SW480 (cell line): ENCODE measurements around the gene PLK4.
A peak's percentile ranks its signal among the peaks of the same experiment; 100 is the strongest.
"Not testable (repeated sequence)": the region's sequence is repeated elsewhere in the genome, so short reads cannot be mapped to it uniquely, and the experiment has no call there.

Experiments used
- DNase-seq: peaks from one replicate; pipeline ENCODE4 v3.0.0-alpha.2; 2016; ENCODE audit warnings: low spot score

Gene PLK4

DNA sequence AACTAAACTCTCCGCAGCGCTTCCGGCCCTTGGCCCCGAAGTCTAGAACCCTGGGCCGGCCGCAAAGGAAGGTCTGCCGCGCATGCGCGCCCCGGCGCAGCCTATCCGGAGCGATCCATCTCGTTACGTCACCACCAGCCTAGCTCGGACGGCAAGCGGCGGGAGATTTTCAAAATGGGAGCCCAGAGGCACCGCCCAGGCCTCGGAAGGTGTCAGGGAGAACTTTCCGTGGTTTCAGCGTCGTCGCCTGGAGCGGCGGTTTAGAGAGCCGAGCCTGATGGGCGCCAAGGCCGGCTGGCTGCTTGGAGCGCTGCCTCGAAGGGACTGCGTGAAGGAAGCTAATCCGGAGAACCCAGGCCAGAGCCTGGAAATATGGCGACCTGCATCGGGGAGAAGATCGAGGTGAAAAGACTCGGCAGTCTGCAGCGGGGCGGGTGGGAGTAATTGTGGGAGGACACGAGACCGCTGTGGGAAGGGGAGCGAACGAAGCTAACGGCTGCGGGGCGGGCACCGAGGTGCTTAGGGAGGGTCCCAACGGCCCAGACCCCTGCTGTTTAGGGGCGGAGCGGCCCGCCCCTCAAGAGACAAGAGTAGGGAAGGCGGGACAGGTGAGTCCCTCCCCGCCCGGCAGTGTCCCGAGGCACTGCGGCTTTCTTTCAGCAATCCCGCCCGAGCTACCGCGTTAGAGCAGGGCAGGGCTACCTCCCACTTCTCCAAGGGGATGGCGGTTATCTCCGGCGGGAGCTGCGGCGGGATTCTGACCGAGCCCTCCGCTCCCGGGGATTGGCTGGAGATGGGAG is at the start of gene PLK4:
TSS of gene PLK4 (plus strand) at position 131 of the 800 bp plus-strand sequence. CDS start at position 373, 242 bp downstream.
- DNase-seq: peak; percentile 85

DNA sequence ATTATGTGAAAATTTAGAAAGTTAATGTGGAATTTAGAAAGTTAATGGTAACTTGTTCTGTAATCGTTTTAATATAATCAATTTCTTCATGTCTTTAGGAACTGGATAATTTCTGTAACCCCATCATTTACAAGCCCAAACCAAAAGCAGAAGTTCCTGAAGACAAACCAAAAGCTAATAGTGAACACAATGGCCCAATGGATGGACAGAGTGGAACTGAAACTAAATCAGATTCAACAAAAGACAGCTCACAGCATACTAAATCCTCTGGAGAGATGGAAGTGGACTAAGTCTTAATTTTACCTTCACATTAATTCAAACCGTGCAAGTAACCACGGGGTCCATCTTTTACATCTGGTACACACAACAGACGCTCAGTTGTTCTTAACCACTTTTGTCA is 48.1 kb upstream of the PLK4 start:
- no peak for DNase-seq

DNA sequence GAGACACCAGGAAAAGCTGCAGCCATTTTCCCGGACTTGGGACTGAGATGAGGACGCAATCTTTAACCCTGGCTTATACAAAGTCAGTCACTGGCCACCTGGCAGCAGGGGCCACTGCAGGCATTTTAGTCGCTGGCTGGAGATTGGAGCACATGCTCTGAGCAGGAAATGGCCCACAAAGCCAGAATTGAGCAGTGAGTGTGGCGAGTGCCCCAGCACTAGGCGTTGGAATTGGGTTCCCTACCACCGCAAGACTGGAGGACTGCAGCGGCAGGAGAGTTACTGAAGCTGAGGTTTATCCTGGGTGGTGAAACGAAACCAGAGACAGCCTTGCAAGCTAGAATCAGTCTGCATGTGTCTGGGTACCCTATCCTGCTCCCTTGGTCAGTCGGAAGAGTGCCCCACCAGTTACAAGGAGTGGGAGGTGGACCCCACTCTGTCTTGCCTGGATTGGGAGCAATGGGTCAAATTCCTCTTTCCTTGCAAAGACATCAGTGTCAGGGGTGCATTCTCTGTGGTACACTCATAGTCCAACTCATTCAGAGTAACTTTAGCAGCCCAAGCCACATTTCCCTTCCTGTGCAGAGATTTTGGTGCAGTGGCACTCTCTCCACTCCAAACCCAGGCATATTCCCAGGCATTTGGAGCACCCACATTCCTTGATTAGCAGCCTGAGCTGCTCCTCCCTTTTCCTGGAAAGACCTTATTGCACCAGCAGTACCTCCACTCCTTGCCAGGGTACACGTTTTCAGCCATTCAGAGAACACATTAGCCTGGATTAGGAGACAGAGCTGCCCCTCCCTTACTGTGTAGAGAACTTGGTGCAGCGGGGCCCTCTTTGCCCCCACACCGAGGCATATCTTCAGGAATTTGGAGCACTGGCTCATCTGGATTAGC is 36.7 kb upstream of the PLK4 start:
- DNase-seq: no peak

DNA sequence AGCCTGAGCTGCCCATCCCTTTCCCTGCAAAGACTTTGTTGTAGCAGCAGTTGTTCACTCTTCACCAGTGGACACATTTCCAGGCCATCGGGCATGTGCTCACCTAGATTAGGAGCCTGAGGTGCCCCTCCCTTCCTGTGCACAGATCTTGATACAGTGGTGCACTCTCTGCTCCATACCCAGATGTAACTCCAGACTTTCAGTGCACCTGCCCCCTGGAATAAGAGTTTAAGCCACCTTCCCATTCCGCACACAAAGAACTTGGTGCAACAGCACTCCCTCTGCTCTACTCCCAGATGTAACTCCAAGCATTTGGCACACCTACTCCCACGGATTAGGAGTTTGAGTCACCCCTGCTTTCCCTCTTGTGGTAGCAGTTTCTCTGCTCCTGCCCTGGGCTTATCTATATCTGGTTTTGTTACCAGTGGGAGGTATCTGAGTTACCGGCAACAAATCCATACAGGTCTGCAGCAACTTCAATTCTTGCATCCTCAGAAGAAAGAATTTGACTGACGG is 36.0 kb upstream of the PLK4 start:
- no peak for DNase-seq

DNA sequence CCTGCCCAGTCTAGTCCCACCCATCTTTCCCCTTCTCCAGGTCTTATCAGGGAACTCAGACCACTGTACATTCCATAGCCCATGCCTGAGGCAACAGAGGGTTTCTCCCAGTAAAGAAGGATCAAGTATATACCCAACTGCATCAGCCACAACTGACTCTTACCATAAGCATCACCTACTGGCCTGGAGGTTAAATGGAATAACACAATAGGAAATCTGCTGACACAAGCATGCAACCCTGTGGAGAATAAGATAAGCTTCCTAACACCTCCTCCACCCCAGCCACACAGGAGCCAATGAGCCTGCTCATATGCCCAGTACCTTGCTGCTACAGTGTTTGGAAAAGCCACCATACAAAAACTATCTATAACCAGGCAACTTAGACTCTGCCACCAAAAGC is 34.6 kb upstream of the PLK4 start:
- no peak for DNase-seq

DNA sequence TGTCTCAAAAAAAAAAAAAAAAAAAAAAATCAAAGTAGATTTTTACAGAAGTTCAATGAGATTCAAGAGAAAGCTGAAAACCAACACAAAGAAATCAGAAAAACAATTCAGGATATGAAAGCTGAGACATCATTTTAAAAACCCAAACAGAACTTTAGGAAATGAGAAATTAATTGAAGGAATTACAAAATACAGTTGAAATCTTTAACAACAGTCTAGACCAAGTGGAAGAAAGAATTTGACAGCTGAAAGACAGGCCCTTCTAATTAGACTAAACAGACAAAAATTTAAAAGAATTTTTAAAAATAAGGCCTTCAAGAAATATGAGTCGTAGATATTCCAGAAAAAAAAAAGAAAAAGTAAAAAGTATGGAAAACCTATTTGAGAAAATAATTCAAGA is 33.9 kb upstream of the PLK4 start:
- no peak for DNase-seq

DNA sequence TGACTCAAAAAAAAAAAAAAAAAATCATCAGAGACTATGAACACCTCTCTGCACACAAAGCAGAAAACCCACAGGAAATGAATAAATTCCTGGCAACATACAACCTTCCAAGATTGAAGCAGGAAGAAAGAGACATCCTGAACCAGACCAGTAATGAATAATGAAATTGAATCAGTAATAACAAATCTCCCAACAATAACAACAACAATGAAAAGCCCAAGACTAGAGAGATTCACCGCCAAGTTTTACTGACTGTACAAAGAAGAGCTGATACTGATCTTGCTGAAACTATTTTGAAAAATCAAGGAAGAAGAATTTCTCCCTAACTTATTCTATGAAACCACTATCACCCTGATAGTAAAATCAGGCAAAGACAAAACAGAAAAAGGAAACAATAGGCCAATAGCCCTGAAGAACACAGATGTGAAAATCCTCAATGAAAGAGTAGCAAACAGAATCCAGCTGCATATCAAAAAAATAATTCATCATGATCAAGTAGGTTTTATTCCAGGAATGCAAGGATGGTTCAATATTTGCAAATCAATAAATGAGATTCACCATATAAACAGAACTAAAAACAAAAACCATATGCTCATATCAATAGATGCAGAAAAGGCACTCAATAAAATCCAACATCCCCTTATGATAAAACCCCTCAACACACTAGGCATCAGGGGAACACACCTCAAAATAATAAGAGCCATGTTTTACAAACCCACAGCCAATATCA is 31.0 kb upstream of the PLK4 start:
- no peak for DNase-seq

DNA sequence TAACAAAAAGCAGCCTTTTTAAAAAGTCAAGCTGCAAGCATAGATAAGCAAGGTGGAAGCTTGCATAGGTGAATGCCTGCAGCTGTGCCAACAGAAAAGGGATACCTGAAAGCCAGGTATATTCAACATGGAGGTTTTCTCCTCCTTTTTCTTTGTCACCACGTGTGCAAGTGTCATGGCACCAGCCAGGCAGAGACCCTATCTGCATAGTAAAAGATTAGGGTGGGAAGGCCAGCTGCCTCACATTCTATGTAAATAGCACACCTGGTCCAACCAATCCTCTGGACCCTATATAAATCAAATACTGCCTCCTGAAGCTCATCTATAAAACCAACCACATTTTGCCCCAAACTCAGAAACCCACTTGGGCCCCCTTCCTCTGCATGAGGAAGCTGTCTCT is 28.0 kb upstream of the PLK4 start:
- no peak for DNase-seq

DNA sequence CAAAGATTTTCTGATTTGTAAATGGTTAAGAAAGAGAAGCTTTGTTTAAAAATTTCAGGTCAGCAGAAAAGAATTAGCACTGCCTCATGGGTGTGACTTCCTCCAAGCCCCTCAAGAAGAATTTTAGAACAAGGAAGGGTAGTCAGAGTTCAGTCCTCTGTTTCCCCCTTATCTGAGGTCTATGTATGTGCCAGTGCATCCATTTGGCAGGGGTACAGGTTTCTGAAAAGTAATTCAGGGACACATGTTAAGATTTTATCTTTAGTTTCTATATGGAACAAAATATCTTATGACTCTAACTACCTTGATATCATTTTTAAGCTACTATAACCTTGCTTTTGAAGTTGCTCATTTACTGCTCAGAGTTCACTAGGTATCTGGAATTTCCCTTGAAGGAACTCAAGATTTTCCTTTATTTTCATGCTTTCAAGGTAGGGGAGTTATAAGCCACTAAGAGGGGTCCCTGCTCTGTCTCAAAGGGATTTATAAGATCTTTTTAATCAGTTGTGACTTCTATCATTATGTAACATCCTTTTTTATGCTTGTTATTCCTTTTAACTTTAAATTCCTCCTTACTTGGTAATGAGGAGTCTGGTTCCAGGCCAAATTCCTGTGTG is 24.4 kb upstream of the PLK4 start:
- DNase-seq: no peak

DNA sequence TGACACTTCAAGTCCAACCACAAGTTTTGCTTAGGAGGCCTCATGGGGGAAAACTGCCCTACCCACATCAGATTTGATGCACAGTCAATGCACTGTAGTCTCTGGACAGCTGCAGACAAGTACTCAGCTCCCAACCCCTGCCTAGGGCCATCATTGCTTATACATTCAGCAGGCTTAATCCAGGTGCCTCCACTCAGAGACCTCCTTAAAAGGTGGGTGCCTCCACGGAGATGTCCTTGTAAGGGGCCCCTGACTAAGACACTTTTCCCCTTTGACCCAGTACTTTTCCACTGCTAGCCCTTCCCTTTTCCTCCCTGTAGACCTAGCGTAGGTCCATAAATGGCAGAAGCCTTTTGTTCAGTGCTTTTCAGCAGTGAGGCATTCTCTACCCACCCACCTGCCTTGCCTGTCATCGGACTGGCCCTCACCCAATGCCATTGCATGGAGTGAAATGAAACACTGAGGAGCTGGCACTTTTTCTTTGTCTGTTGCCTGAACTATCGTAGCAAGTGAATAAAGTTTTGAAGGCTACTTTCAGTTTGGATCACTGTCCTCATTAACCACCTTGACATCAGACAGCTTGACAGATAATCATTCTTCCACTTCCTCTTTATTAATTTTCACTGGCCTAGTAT is 23.8 kb upstream of the PLK4 start:
- DNase-seq: no peak

DNA sequence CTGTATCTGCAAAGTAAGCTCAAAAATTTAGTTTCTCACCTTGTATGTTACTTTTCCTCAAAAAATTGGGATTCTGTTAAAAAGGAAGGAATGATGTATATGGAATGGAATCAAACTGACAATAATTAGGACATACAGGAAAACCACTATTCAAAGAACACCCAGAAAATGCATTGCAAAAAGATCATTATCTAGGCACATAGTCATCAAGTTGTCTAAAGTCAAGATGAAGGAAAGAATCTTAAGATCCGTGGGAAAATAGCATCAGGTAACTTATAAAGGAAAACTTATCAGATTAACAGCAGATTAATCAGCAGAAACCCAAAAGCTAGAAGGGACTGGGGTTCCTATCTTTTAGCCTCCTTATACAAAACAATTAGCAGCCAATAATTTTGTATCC is 23.1 kb upstream of the PLK4 start:
- no peak for DNase-seq

DNA sequence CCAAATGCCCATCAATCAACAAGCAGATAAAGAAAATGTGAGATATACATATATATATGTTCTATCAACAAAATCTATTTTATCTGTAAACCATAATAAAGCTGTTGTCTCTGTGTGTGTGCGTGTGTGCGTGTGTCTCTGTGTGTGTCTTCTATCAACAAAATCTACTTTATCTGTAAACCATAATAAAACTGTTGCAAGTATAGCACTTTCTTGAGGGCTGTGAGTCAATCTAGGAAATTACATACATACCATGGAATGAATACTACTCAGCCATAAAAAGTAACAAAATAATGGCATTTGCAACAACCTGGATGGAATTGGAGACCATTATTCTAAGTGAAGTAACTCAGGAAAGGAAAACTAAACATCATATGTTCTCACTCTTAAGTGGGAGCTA is 12.5 kb upstream of the PLK4 start:
- no peak for DNase-seq

DNA sequence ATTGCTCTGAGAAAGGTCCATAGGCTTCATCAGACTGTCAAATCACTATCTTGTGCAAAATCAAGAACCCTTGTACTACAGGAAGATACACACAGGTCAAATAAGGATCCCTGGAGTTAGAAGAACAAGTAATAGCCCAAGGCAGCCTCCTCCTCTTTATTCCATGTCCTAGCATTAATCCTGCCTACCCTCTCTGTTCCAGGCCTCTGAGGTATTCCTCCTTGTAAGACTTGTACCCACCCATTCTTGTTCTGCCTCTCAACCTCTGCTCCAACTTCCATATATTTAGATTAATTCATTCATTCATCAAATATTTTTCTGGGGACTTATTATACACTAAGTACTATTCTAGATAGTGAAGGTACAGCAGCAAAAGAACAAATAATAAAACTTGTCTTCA is 10.4 kb upstream of the PLK4 start:
- no peak for DNase-seq

DNA sequence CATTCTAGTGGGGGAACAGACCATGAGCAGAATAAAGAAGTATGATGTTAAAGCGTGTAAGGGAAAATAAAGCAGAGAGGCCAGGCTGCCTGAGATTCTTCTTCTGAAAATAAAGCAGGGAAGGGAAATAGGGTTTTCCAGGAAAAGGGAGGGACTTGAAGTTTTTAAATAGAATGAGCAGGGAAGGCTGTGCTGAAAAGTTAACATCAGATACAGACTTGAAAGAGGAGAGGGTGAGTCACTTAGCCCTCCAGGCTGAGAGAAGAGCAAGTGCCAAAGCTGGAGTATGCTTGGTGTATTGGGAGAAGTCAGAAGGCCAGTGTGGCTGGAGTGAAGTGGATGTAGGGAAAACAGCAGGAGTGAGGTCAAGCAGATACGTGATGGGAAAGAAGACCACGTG is 10.0 kb upstream of the PLK4 start:
- no peak for DNase-seq

DNA sequence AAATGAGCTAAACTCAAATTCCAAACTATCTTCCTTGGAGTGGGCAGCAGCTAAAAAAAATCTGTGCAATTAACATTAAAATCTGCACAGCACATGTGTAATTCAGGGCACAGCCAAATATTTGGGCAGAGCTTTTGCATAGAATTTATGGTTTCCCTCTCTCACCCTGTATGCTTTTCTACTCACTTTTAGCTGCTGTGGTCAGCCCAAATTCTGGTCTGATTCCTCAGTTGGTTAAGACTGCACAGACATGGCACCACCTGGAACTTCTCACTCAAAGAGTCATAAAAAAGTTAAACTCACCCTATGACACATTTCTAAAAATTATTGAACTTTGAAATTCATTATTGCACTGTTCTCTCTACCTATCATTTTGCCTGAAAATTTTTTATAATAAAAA is 4.9 kb upstream of the PLK4 start:
- no peak for DNase-seq

DNA sequence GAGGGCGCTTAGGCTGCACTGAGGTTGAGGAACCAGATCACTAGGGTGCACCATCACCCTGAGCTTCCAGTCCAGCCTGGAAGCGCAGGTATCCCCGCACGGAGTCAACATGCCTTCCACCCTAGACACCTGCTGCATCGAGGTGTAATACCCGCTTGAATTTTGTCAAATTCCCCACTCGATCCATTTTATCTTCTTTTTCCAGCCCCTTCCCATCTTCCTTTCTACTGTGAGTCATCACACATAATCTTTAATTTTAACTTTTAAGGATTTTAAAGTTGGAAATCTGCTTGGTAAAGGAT is 821 bp downstream of the PLK4 start:
- no peak for DNase-seq

DNA sequence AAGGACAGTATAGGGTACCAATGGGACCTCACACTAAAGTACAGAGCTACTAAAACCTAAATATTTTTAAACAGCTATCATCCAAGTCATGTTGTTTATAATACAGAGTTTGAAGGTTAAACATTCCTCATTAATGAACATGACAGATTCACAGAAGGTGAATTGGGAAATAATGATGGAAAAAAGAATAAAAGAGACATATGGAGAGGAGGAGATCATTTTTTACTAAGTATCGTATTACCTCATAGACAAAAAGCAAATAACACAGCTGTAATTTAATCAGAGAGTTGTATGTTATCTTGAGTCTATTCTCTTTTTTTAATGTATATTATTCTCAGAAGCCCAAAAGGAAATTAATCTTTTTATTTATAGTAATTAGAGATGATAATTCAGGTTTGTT is 7.9 kb downstream of the PLK4 start:
- DNase-seq: no peak

DNA sequence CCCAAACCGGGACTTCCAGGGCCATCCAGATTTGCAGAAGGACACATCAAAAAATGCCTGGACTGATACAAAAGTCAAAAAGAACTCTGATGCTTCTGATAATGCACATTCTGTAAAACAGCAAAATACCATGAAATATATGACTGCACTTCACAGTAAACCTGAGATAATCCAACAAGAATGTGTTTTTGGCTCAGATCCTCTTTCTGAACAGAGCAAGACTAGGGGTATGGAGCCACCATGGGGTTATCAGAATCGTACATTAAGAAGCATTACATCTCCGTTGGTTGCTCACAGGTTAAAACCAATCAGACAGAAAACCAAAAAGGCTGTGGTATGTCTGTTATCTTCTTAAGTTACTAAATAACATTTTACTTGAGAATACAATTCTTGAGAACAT is 9.2 kb downstream of the PLK4 start:
- no peak for DNase-seq

DNA sequence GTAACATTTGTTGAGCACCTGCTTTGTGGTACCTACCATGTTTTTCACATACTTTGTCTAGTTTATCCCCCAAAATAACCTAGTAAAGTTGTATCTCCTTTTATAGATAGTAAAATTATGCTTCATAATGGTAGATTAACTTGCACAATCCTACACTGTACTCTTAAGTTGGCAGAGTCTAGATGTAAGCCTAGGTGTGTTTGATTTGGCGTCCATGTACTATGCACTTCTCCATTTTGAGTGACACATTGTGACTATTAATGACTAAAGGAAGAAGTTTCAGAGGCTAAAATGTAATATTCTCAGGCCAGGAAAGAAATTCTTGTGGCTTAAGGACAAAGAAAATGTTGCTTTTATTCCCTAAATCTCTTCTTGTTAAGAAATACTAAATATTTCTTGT is 15.4 kb downstream of the PLK4 start:
- no peak for DNase-seq

DNA sequence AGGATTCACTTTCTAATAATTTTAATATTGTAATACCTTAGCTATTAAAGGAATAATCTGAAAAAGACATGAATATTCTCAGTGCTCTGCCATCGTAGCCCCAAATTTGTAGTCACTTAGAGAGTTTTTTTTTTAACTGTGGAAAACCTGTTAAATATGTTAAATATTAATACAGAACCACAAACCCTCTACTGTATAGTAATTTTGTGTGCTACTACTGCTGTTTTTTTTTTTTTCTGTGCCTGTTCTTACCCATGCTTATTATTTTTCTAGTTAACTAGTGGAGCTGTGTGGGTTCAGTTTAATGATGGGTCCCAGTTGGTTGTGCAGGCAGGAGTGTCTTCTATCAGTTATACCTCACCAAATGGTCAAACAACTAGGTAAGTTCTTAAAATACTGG is 15.8 kb downstream of the PLK4 start:
- DNase-seq: no peak

DNA sequence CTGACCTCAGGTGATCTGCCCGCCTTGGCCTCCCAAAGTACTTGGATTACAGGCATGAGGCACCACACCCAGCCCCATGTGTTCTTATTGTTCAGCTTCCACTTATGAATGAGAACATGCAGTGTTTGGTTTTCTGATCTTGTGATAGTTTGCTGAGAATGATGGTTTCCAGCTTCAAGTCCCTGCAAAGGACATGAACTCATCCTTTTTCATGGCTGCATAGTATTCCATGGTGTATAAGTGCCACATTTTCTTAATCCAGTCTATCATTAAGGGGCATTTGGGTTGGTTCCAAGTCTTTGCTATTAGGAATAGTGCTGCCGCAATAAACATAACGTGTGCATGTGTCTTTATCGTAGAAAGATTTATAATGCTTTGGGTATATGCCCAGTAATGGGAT is 19.0 kb downstream of the PLK4 start:
- DNase-seq: not testable (repeated sequence)

DNA sequence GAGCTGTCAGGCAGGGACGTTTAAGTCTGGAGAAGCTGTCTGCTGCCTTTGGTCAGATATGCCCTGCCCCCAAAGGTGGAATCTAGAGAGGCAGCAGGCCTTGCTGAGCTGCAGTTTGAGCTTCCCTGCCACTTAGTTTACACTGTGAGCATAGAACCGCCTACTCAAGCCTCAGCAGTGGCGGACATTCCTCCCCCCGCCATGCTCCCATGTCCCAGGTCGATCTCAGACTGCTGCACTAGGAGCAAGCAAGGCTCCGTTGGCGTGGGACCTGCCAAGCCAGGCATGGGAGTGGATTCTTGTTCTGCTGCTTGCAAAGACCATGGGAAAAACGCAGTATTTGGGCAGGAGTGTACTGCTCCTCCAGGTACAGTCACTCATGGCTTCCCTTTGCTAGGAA is 24.3 kb downstream of the PLK4 start:
- no peak for DNase-seq
